ENCODE results near the gene CTSC.

Gene CTSC

DNA sequence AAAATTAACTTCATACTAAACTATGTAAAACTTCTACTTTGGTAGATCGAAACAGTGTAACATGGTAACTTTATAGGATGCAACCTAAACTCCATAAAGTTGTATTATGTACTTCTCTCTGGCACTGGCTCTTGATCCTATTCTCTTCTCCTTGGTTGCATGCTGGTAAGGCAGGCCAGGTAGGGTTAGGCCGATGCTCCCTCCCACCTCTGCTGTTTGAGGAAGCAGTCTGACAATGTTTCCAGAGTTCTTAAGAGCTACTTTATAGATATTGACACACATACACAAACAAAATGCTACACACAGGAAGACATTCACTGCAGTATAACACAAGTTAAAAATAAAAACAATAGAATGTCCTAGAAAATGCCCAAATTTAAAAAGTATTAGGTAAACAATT lies 22.5 kb downstream of the CTSC start:
- DNase-seq = no peak

- DNase-seq = no peak
These were observed 24.1 kb downstream of the CTSC start for GRCh38 chr11:88313441-88313840.

GRCh38 chr11:88312628-88313027 lies 24.9 kb downstream of the CTSC start:
- DNase-seq = no peak

DNA sequence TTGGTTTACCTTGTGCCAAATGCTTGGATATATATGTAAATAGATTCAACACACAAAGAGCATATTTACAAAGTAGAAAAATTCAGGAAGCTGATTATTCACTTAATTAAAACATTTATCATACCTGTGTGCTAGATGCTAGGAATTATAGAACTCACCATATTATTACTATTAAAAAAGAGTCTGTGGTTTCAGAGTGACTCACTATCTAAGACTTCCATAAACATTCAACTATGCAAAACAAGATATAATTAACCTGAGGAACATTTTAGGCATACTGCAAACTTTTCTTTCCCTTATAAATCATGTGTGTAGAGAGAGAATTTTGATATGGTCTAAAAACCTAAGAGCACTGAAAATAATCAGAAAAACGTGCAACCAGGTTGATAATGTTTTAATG lies 27.3 kb downstream of the CTSC start:
- DNase-seq = no peak

- DNase-seq = no peak
These were observed 29.0 kb downstream of the CTSC start for GRCh38 chr11:88308576-88308975.

DNA sequence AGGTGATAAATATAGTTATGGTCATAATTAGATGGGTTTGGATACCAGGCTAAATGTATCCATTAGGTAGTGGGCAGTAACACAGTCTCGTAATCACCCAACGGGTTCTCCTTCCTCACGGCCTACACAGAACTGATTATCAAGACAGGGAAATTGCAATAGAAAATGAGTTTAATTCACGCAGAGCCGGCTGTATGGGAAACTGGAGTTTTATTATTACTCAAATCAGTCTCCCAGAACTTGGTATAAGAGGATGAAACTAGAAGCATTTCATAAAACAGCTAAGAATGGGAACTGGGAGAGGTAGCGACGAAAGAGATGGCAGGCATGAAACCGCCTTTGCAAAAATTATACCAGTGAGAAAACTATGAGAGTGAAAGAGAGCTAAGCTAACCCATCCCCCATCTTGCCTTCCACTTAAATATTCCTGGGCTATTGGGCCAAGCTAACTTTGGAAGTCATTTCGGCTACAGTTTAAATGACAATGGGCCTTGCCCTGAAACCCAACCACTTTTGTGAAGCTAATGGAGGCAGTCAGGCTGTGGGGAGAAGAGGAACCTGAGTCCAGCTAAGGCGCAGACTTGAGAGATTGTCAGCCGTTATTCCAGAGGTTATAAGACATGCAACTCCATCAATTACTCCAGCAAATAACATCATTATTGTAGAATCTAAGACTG lies 29.6 kb downstream of the CTSC start:
- no peak for DNase-seq

- no peak for DNase-seq
These were observed 30.8 kb downstream of the CTSC start for GRCh38 chr11:88306785-88307184.

DNA sequence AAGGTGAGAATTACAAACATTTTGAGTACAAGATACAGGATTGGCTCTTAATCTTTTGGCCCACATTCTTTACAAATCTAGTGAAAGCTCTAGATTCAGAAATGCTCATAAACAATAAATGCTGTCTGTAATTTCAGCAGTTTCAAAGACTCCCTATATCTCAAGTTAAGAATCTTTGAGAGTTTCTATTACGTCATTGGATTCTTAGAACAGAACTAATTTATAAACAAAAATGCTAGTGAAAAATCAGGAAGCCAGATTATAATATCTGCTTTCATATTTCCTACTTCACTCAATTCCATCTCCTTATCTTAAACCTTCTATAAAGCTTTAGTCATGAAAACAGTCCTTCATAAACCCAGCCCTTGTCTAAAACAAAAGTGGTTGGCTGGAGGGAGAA lies 32.1 kb downstream of the CTSC start:
- DNase-seq = no peak

- no peak for DNase-seq
These were observed 33.2 kb downstream of the CTSC start for GRCh38 chr11:88304352-88304751.

- DNase-seq = no peak
These were observed 34.5 kb downstream of the CTSC start for GRCh38 chr11:88303037-88303436.

- no peak for DNase-seq
These were observed 35.9 kb downstream of the CTSC start for GRCh38 chr11:88301488-88302140.

GRCh38 chr11:88300888-88301487 lies 36.5 kb downstream of the CTSC start:
- no peak for DNase-seq

GRCh38 chr11:88297863-88298262 lies 39.7 kb downstream of the CTSC start:
- no peak for DNase-seq

DNA sequence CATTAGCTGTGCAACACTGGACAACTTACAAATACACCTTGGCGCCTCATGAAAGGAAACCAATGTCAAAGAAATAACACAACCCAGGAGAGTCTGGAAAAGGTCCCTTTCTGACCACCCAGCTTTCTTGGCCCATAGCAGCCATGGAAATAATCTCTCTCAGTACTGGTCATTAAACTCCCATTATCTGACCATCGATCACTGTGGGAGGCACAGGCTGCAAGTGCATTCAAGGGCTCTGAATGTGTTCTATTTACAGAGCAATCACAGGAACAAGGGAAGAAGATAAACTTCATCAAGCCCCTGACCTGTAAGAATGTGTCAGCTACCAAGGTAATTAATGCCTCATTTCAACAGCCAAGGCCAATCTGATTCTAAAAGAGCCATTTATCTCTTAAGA lies 40.1 kb downstream of the CTSC start:
- no peak for DNase-seq

- DNase-seq = no peak
These were observed 42.5 kb downstream of the CTSC start for GRCh38 chr11:88295028-88295427.

- no peak for DNase-seq
These were observed 43.6 kb downstream of the CTSC start for GRCh38 chr11:88293931-88294330.

DNA sequence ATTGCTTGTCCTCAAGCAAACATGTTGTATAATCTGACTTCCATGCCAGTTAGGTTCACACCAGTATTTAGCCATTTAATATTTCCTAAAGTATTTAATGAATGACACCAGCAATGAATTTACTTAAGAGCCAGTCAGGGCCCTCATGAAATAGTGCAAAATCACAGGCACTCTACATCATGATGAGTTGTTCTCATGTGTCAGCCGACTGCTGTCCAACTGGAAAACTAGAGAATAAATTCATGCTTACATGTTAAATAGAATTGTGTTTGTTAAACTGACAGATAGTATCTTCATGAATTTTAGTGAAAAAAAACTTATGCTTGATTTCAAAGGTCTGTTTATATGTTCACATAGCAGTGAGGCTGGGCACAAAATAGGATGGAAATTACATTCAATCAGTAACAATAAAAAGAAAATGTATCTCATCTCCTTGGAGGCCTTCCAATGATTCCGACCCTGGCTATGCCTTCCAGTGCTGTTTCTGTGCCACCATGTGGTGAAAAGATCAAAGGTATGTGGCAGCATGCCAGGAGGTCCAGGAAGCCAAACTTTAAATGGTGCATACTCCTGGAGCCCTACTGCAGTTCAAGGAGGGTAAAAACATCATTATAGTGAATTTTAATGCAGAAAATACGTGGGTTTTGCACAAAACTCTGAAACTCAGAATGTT lies 45.2 kb downstream of the CTSC start:
- peak; percentile 35 for DNase-seq

GRCh38 chr11:88288560-88288959 lies 49.0 kb downstream of the CTSC start:
- peak; percentile 47 for DNase-seq

GRCh38 chr11:88284336-88285050 lies 53.0 kb downstream of the CTSC start:
- DNase-seq = peak; percentile 14

DNA sequence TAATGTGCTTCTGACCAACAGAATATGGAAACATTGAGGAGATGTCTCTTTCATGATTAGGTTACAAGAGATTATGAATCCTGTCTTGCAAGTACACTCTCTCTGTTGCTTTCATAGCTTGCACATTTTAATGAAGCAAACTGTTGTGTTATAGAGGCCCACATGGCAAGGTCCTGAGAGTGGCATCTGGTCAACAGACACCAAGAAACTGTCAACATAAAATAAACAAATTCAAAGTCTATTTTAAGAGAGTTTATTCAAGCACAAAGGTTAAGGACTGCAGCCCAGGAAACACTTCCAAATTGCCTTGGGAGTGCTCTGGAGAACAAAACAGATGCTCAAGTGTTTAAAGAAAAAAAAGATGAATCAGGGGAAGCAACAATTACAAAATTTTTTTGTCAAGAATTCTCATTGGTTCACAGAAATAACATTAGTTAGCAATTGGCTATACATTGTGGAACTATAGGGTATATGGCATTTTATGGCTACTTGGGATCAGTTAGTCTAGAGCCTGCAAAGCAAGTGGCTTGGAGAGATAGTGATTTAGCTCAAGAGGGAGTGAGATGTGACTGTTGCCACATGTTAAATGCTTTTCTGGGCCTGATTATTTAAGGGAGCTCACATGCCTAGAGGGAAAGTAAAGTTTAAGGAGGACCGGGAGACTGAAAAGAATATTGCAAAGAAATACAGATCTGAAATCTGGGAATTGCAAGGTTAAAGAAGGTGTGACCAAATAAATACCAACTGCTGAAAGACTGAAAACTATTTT lies 54.6 kb downstream of the CTSC start:
- peak; percentile 34 for DNase-seq

- DNase-seq = no peak
These were observed 56.2 kb downstream of the CTSC start for GRCh38 chr11:88281317-88281712.

GRCh38 chr11:88280673-88281316 lies 56.7 kb downstream of the CTSC start:
- no peak for DNase-seq
